B cell (primary cell): ENCODE data around the gene HOXB13.

Experiments
- EZH2 ChIP-seq: IDR thresholded peaks from 2 replicates; pipeline ENCODE4 v1.6.1; 2012; ENCODE audit warnings: borderline replicate concordance, low read depth, mild to moderate bottlenecking, moderate library complexity, low read length; ENCODE audit not compliant: insufficient read depth, poor library complexity, severe bottlenecking
- TF ChIP-seq, protein P1 (sequence below): fragments of 200-600 bp; IDR thresholded peaks from one replicate; pipeline ENCODE4 v1.8.0; 2022; ENCODE audit warnings: antibody characterized with exemption, mild to moderate bottlenecking

- no peak for TF ChIP-seq EZH2
- TF ChIP-seq, protein P1, sequence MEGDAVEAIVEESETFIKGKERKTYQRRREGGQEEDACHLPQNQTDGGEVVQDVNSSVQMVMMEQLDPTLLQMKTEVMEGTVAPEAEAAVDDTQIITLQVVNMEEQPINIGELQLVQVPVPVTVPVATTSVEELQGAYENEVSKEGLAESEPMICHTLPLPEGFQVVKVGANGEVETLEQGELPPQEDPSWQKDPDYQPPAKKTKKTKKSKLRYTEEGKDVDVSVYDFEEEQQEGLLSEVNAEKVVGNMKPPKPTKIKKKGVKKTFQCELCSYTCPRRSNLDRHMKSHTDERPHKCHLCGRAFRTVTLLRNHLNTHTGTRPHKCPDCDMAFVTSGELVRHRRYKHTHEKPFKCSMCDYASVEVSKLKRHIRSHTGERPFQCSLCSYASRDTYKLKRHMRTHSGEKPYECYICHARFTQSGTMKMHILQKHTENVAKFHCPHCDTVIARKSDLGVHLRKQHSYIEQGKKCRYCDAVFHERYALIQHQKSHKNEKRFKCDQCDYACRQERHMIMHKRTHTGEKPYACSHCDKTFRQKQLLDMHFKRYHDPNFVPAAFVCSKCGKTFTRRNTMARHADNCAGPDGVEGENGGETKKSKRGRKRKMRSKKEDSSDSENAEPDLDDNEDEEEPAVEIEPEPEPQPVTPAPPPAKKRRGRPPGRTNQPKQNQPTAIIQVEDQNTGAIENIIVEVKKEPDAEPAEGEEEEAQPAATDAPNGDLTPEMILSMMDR: no peak
Observed at GRCh38 chr17:48718761-48719641, 9.5 kb downstream of the HOXB13 start.
